H1 (cell line): ENCODE measurements around the gene TEN1. TPM values are rescaled to one million over a fixed set of nuclear protein-coding genes. Genes with fewer than 3 reads are reported as not detected.

ENCODE experiments used
- CTCF ChIA-PET: fragments of 300-600 bp; sonication (Branson Sonifier 250); formaldehyde crosslinking; loops from one replicate; lab custom pipeline; 2021; ENCODE audit not compliant: partially characterized antibody; lab: Charles Lee
- POLR2A ChIA-PET: fragments of 300-600 bp; sonication (Branson Sonifier 250); formaldehyde crosslinking; loops from one replicate; lab custom pipeline; 2021; ENCODE audit warnings: inconsistent platforms; ENCODE audit not compliant: partially characterized antibody; lab: Charles Lee
- DNase-seq, 2 experiments: peaks; one replicate each; pipeline versions ENCODE4 v3.0.0 to v3.0.0-alpha.2; 2010 to 2022; ENCODE audit warnings: low spot score in 2 of 2, low read depth in 1 of 2, mixed read lengths in 1 of 2
- FAIRE-seq: peaks from 2 replicates; lab custom pipeline; 2011; peaks lifted over from hg19 to GRCh38; lab: Jason Lieb, UNC
- H2AFZ ChIP-seq: 2 replicates; pipeline ENCODE4 v1.8.1; 2012; ENCODE audit warnings: low read length, inconsistent platforms
- H2AK5ac ChIP-seq: 2 replicates; pipeline ENCODE4 v1.6.1; 2013; ENCODE audit warnings: low read depth, low read length
- H2BK120ac ChIP-seq: replicated peaks from 2 replicates; pipeline ENCODE3; 2013; ENCODE audit warnings: low read depth, low read length, inconsistent platforms
- H2BK12ac ChIP-seq: 2 replicates; pipeline ENCODE4 v1.6.1; 2013; ENCODE audit warnings: low read depth, low read length
- H2BK15ac ChIP-seq: 2 replicates; pipeline ENCODE4 v1.6.1; 2013; ENCODE audit warnings: low read length
- H2BK20ac ChIP-seq: 2 replicates; pipeline ENCODE4 v1.6.1; 2013; ENCODE audit warnings: low read length
- H2BK5ac ChIP-seq: 2 replicates; pipeline ENCODE4 v1.6.1; 2013; ENCODE audit warnings: low read depth, low read length
- H3K14ac ChIP-seq: 2 replicates; pipeline ENCODE4 v1.6.1; 2013; ENCODE audit warnings: inconsistent platforms; ENCODE audit not compliant: insufficient read length
- H3K18ac ChIP-seq: 2 replicates; pipeline ENCODE4 v1.6.1; 2013; ENCODE audit warnings: low read length; ENCODE audit errors: extremely low read depth
- H3K23ac ChIP-seq: 2 replicates; pipeline ENCODE4 v1.6.1; 2013; ENCODE audit warnings: inconsistent platforms; ENCODE audit not compliant: insufficient read length
- H3K23me2 ChIP-seq: 2 replicates; pipeline ENCODE4 v1.6.1; 2013; ENCODE audit warnings: low read depth, low read length
- H3K27ac ChIP-seq: 2 replicates; pipeline ENCODE4 v1.6.1; 2011; ENCODE audit warnings: low read depth, low read length, inconsistent platforms
- H3K27me3 ChIP-seq, 4 experiments: replicated peaks in 1 of 4; 1 replicate in 1 of 4; 2 replicates in 3 of 4; pipeline versions ENCODE4 v1.6.1 to v1.8.1; 2011 to 2013; ENCODE audit warnings: low read length in 3 of 4, mild to moderate bottlenecking in 3 of 4, inconsistent platforms in 2 of 4, mixed read lengths in 2 of 4, moderate library complexity in 1 of 4; ENCODE audit not compliant: control insufficient read depth in 3 of 4, insufficient read depth in 3 of 4; ENCODE audit errors: extremely low read depth in 1 of 4
- H3K36me3 ChIP-seq, 4 experiments: 2 replicates each; pipeline versions ENCODE4 v1.6.1 to v1.8.1; 2011 to 2013; ENCODE audit warnings: mild to moderate bottlenecking in 4 of 4, low read length in 3 of 4, moderate library complexity in 2 of 4, control low read depth in 1 of 4, inconsistent platforms in 1 of 4; ENCODE audit not compliant: insufficient read depth in 4 of 4, control insufficient read depth in 2 of 4
- H3K4ac ChIP-seq: replicated peaks from 2 replicates; pipeline ENCODE3; 2013; ENCODE audit warnings: low read length, low read depth, mixed read lengths, inconsistent platforms; ENCODE audit not compliant: insufficient read length
- H3K4me1 ChIP-seq, 4 experiments: replicated peaks in 1 of 4; 1 replicate in 1 of 4; 2 replicates in 3 of 4; pipeline versions ENCODE4 v1.6.1 to v1.8.1; 2011 to 2013; ENCODE audit warnings: low read length in 3 of 4, inconsistent platforms in 2 of 4, mixed read lengths in 1 of 4; ENCODE audit not compliant: insufficient read depth in 4 of 4, control insufficient read depth in 3 of 4
- H3K4me2 ChIP-seq, 2 experiments: 2 replicates each; pipeline versions ENCODE4 v1.6.1 to v1.8.1; 2011 to 2013; ENCODE audit warnings: low read depth in 2 of 2, low read length in 2 of 2, control low read depth in 1 of 2, inconsistent platforms in 1 of 2, mild to moderate bottlenecking in 1 of 2; ENCODE audit not compliant: insufficient read depth in 1 of 2
- H3K4me3 ChIP-seq, 4 experiments: fragments of 200-600, 300-600 bp in 1 of 4; sonication (generic), shearing (Covaris generic), sonication (Bioruptor Twin) in 1 of 4; 2 replicates each; pipeline versions ENCODE4 v1.5.1 to v1.8.1; 2011 to 2016; ENCODE audit warnings: low read length in 4 of 4, low read depth in 3 of 4, control low read depth in 2 of 4, inconsistent platforms in 2 of 4, mild to moderate bottlenecking in 2 of 4, mixed read lengths in 1 of 4, moderate library complexity in 1 of 4; ENCODE audit not compliant: insufficient read depth in 2 of 4; ENCODE audit errors: extremely low read depth in 1 of 4
- H3K56ac ChIP-seq: replicated peaks from 2 replicates; pipeline ENCODE3; 2013; ENCODE audit warnings: low read depth, mild to moderate bottlenecking, mixed read lengths, low read length, inconsistent platforms; ENCODE audit not compliant: insufficient read length
- H3K79me1 ChIP-seq: 2 replicates; pipeline ENCODE4 v1.6.1; 2013; ENCODE audit warnings: low read depth, low read length, control low read depth
- H3K79me2 ChIP-seq, 2 experiments: 2 replicates each; pipeline versions ENCODE4 v1.6.1 to v1.8.1; 2012 to 2013; ENCODE audit warnings: low read length in 2 of 2, mild to moderate bottlenecking in 2 of 2, inconsistent platforms in 1 of 2; ENCODE audit not compliant: insufficient read depth in 2 of 2, control insufficient read depth in 1 of 2
- H3K9ac ChIP-seq, 4 experiments: replicated peaks in 1 of 4; 1 replicate in 1 of 4; 2 replicates in 3 of 4; pipeline versions ENCODE4 v1.6.1 to v1.8.1; 2011 to 2013; ENCODE audit warnings: low read depth in 3 of 4, low read length in 3 of 4, control low read depth in 2 of 4, mild to moderate bottlenecking in 2 of 4, moderate library complexity in 2 of 4, inconsistent platforms in 1 of 4; ENCODE audit errors: extremely low read depth in 1 of 4
- H3K9me3 ChIP-seq, 2 experiments: 2 replicates each; pipeline versions ENCODE4 v1.6.1 to v1.8.1; 2012 to 2013; ENCODE audit warnings: mild to moderate bottlenecking in 2 of 2, moderate library complexity in 2 of 2, control low read depth in 1 of 2, inconsistent platforms in 1 of 2, low read depth in 1 of 2, low read length in 1 of 2, mixed read lengths in 1 of 2; ENCODE audit not compliant: insufficient read depth in 2 of 2
- H4K20me1 ChIP-seq, 2 experiments: replicated peaks in 1 of 2; 2 replicates each; pipeline versions ENCODE3 to v1.8.1; 2011 to 2013; ENCODE audit warnings: inconsistent platforms in 2 of 2, low read length in 2 of 2, mild to moderate bottlenecking in 1 of 2; ENCODE audit not compliant: insufficient read depth in 2 of 2, control insufficient read depth in 1 of 2
- H4K5ac ChIP-seq: 2 replicates; pipeline ENCODE4 v1.6.1; 2013; ENCODE audit warnings: low read length, low read depth, mixed read lengths, inconsistent platforms; ENCODE audit not compliant: insufficient read length
- H4K8ac ChIP-seq: 2 replicates; pipeline ENCODE4 v1.8.0; 2013; ENCODE audit warnings: mild to moderate bottlenecking, moderate library complexity, low read length, inconsistent platforms; ENCODE audit not compliant: insufficient read depth; ENCODE audit errors: extremely low read depth
- H4K91ac ChIP-seq: replicated peaks from 2 replicates; pipeline ENCODE3; 2013; ENCODE audit warnings: low read length, mixed read lengths, inconsistent platforms; ENCODE audit not compliant: insufficient read length
- CBX5 ChIP-seq: fragments of 300-800, 300-1000 bp; sonication (generic); IDR thresholded peaks from 2 replicates; pipeline ENCODE4 v1.7.1; 2016; ENCODE audit warnings: antibody characterized with exemption, low read length, low read depth
- CTCF ChIP-seq, 3 experiments: IDR thresholded peaks; 1 replicate in 2 of 3; 2 replicates in 1 of 3; pipeline versions ENCODE4 v1.5.1 to v1.6.1; 2011; ENCODE audit warnings: low read length in 3 of 3, mild to moderate bottlenecking in 3 of 3, inconsistent platforms in 2 of 3, low read depth in 1 of 3, moderate library complexity in 1 of 3; ENCODE audit not compliant: insufficient read depth in 1 of 3; ENCODE audit errors: control extremely low read depth in 1 of 3
- EGR1 ChIP-seq: IDR thresholded peaks from 2 replicates; pipeline ENCODE4 v1.6.1; 2011; ENCODE audit warnings: low read depth, low read length, borderline replicate concordance
- EP300 ChIP-seq, 2 experiments: IDR thresholded peaks; 1 replicate in 1 of 2; 2 replicates in 1 of 2; pipeline ENCODE4 v1.6.1; 2011 to 2012; ENCODE audit warnings: low read depth in 2 of 2, low read length in 2 of 2, mild to moderate bottlenecking in 2 of 2, borderline replicate concordance in 1 of 2, inconsistent platforms in 1 of 2, moderate library complexity in 1 of 2
- KDM1A ChIP-seq: fragments of 200-600, 300-600 bp; sonication (generic); IDR thresholded peaks from 2 replicates; pipeline ENCODE4 v1.7.1; 2016; ENCODE audit warnings: mild to moderate bottlenecking, low read length, borderline replicate concordance
- RXRA ChIP-seq: IDR thresholded peaks from 2 replicates; pipeline ENCODE4 v1.6.1; 2011; ENCODE audit warnings: low read depth, mild to moderate bottlenecking, low read length, moderate library complexity; ENCODE audit not compliant: insufficient read depth
- SP2 ChIP-seq: IDR thresholded peaks from 2 replicates; pipeline ENCODE4 v1.6.1; 2012; ENCODE audit warnings: mild to moderate bottlenecking, low read length, inconsistent platforms
- SP4 ChIP-seq: IDR thresholded peaks from 2 replicates; pipeline ENCODE4 v1.6.1; 2012; ENCODE audit warnings: low read length, inconsistent platforms
- WGBS, 2 experiments: shearing (Covaris generic) in 1 of 2; methylation state at CpG; one replicate each; pipeline versions ENCODE4 v1.1.6 to v1.1.7; 2013 to 2015; ENCODE audit warnings: low lambda C conversion rate in 2 of 2, mixed read lengths in 2 of 2, inconsistent platforms in 1 of 2, low coverage in 1 of 2, missing lambda C conversion rate in 1 of 2; ENCODE audit not compliant: insufficient replicate concordance in 2 of 2, insufficient coverage in 1 of 2, insufficient read length in 1 of 2; ENCODE audit errors: extremely low coverage in 1 of 2, missing lambda C conversion rate in 1 of 2; 5-methylcytosine and 5-hydroxymethylcytosine counted together
- polyA plus RNA-seq, 7 experiments: library from polyadenylated mRNA; depleted of rRNA in 3 of 7; stranded (reverse) in 5 of 7; unstranded in 2 of 7; fragments of >200 nt in 5 of 7; fragments of 200-250 nt in 2 of 7; gene quantifications; 1 replicate in 5 of 7; 2 replicates in 1 of 7; 4 replicates in 1 of 7; pipeline versions ENCODE4 v1.2.1 to v1.2.3, GENCODE V29; 2011 to 2013; ENCODE audit warnings: missing spikeins in 2 of 7, mixed read lengths in 2 of 7
- total RNA-seq: library from RNA; stranded (reverse); fragmentation: NEBNext Ultra II Directional; extraction: Animal tissue kit (Norgen Biotek cat#: 25700); gene quantifications from 2 replicates; pipeline ENCODE4 v1.2.1, GENCODE V29; 2021

The TEN1 gene
- total and polyA plus RNA-seq, 2 of the 8 experiments (the other 6 are each of a cell fraction or from before 2014, with no cell fraction given) = 15.9 to 18.7 TPM

GRCh38 chr17:76005263-76006149 is 26.5 kb downstream of the TEN1 start:
- Histone ChIP-seq H2AK5ac (no peak overlapping the region), H3K9me3 (no peaks in the 10 kb centered on the region; a peak in 1 of 4 replicates), H3K79me1 (no peaks in the 10 kb centered on the region), H3K9ac (no peak overlapping the region), H3K23ac (no peak overlapping the region), H4K91ac (no peak overlapping the region), H3K27ac (no peak overlapping the region), H2BK15ac (no peak overlapping the region), H3K56ac (no peak overlapping the region), H3K36me3 (no peaks in the 10 kb centered on the region; a peak in 2 of 8 replicates), H3K23me2 (no peaks in the 10 kb centered on the region), H3K4me3 (no peak overlapping the region), H3K4me1 (no peaks in the 10 kb centered on the region), H2BK12ac (no peak overlapping the region), H2AFZ (no peak overlapping the region), H2BK120ac (no peak overlapping the region), H2BK5ac (no peak overlapping the region), H3K14ac (no peak overlapping the region), H3K27me3 (no peaks in the 10 kb centered on the region), H4K5ac (no peak overlapping the region), H2BK20ac (no peak overlapping the region), H3K4me2 (no peak overlapping the region), H3K18ac (no peak overlapping the region), H3K4ac (no peak overlapping the region), H4K8ac (no peak overlapping the region), H3K79me2 (no peaks in the 10 kb centered on the region), H4K20me1 (no peaks in the 10 kb centered on the region)
- FAIRE-seq = peak; percentile 52
- CTCF ChIA-PET = interaction anchor here (0.6 to 32.0 kb wide), 31 partner anchors 9 to 444 kb away, joined by 3 to 885 read pairs (median 5); partner anchors contain the start of genes EVPL, MRPL38 and TRIM65
- WGBS, 2 experiments = 78% methylated on average over 16 of the region's 16 CpGs; no CpG with 5 or more reads in 1 of the 2 experiments
- peak in 1 of 2 experiments; percentile 99 for DNase-seq
- POLR2A ChIA-PET = interaction anchor here (0.6 to 1.6 kb wide), 8 partner anchors 9 to 411 kb away, joined by 3 to 6 read pairs (median 3); partner anchors contain the start of genes FBF1 and MRPL38
- TF ChIP-seq EGR1 (no peak), KDM1A (no peak), CBX5 (no peak), SP2 (no peak), EP300 (IDR thresholded peaks at IDR 0.05; ENCODE audit: borderline replicate concordance in 1 of 2, low read depth in 2 of 2, low read length in 2 of 2) (no peak), RXRA (no peak), SP4 (no peak), CTCF (IDR thresholded peaks at IDR 0.05; ENCODE audit: control extremely low read depth in 1 of 3, insufficient read depth in 1 of 3, low read depth in 1 of 3, low read length in 3 of 3) (peak; percentile 56 to 92 (median 69))
